K562 (cell line): Measurements from ENCODE around the gene GUF1. TPM values are rescaled to one million over a fixed set of nuclear protein-coding genes. Genes with fewer than 3 reads are reported as not detected.

Source experiments
- ATAC-seq: fragments of 200-7000 bp; cut with Tn5 transposase; 3 replicates; pipeline ENCODE4 v1.9.1; 2020; ENCODE audit warnings: moderate library complexity
- BruUV-seq: library from RNA; stranded (reverse); fragments of 400-500 nt; replicated peaks from 2 replicates; lab custom pipeline; 2021; lab: Mats Ljungman, UMichigan
- CTCF ChIA-PET: fragments of 300-600 bp; formaldehyde crosslinking; extraction: SDS; loops from one replicate; lab custom pipeline; 2021; ENCODE audit warnings: low intra/inter-chr PET ratio; lab: Yijun Ruan, JAX
- POLR2A ChIA-PET: fragments of 300-600, 350-650 bp; sonication (Branson Sonifier 250); formaldehyde crosslinking; extraction: SDS; loops from one replicate; lab custom pipeline; 2021; ENCODE audit warnings: antibody characterized with exemption, inconsistent platforms; lab: Yijun Ruan, JAX
- DNase-seq, 4 experiments: peaks; one replicate each; pipeline versions ENCODE4 v3.0.0 to v3.0.0-alpha.2; 2011 to 2018; ENCODE audit warnings: low spot score in 3 of 4, mixed read lengths in 3 of 4; ENCODE audit errors: extremely low read depth in 1 of 4
- FAIRE-seq: peaks from 2 replicates; lab custom pipeline; 2011; peaks lifted over from hg19 to GRCh38; lab: Jason Lieb, UNC
- H2AFZ ChIP-seq: 2 replicates; pipeline ENCODE4 v1.6.0; 2011; ENCODE audit warnings: low read depth, low read length, control low read depth, inconsistent platforms
- H3K27ac ChIP-seq: fragments of 200-600 bp; 3 replicates; pipeline ENCODE4 v1.8.0; 2011; ENCODE audit warnings: low read depth, mild to moderate bottlenecking, control low read depth, inconsistent platforms, low read length, moderate library complexity, mixed read lengths; ENCODE audit errors: extremely low read depth
- H3K27me3 ChIP-seq, 2 experiments: fragments of 300-600 bp in 1 of 2; 2 replicates in 1 of 2; 3 replicates in 1 of 2; pipeline versions ENCODE4 v1.6.0 to v1.8.0; 2011; ENCODE audit warnings: inconsistent platforms in 2 of 2, low read length in 2 of 2, mild to moderate bottlenecking in 1 of 2, mixed read lengths in 1 of 2, moderate library complexity in 1 of 2; ENCODE audit not compliant: control insufficient read depth in 2 of 2, insufficient read depth in 2 of 2
- H3K36me3 ChIP-seq: fragments of 300-600 bp; 3 replicates; pipeline ENCODE4 v1.8.0; 2011; ENCODE audit warnings: mild to moderate bottlenecking, low read length, inconsistent platforms; ENCODE audit not compliant: control insufficient read depth, insufficient read depth
- H3K4me1 ChIP-seq, 2 experiments: fragments of 200-600 bp in 1 of 2; replicated peaks in 1 of 2; 2 replicates in 1 of 2; 3 replicates in 1 of 2; pipeline versions ENCODE4 v1.5.1 to v1.8.0; 2011; ENCODE audit warnings: inconsistent platforms in 2 of 2, low read length in 2 of 2, mild to moderate bottlenecking in 1 of 2, mixed read lengths in 1 of 2, moderate library complexity in 1 of 2; ENCODE audit not compliant: control insufficient read depth in 2 of 2, insufficient read depth in 2 of 2
- H3K4me2 ChIP-seq: 2 replicates; pipeline ENCODE4 v1.6.1; 2011; ENCODE audit warnings: low read length, control low read depth, inconsistent platforms, mixed read lengths; ENCODE audit not compliant: insufficient read depth
- H3K4me3 ChIP-seq: fragments of 200-600 bp; sonication (generic), shearing (Covaris generic); 2 replicates; pipeline ENCODE4 v1.5.1; 2016; ENCODE audit warnings: control low read depth, inconsistent platforms
- H3K79me2 ChIP-seq: fragments of 200-600 bp; 3 replicates; pipeline ENCODE4 v1.8.0; 2011; ENCODE audit warnings: low read length, inconsistent platforms; ENCODE audit not compliant: control insufficient read depth, insufficient read depth
- H3K9ac ChIP-seq, 2 experiments: 2 replicates each; pipeline versions ENCODE4 v1.6.0 to v1.6.1; 2011; ENCODE audit warnings: low read depth in 2 of 2, low read length in 2 of 2, control low read depth in 1 of 2, inconsistent platforms in 1 of 2, mild to moderate bottlenecking in 1 of 2, mixed read lengths in 1 of 2; ENCODE audit not compliant: insufficient read depth in 1 of 2
- H3K9me1 ChIP-seq: one replicate; pipeline ENCODE4 v1.6.0; 2011; ENCODE audit warnings: inconsistent platforms, mild to moderate bottlenecking, low read length, moderate library complexity; ENCODE audit not compliant: control insufficient read depth, insufficient read depth
- H3K9me3 ChIP-seq: replicated peaks from 2 replicates; pipeline ENCODE4 v1.5.1; 2011; ENCODE audit warnings: low read depth, low read length, inconsistent platforms; ENCODE audit not compliant: control insufficient read depth, insufficient read depth
- H4K20me1 ChIP-seq: replicated peaks from 2 replicates; pipeline ENCODE4 v1.6.1; 2011; ENCODE audit warnings: low read length, inconsistent platforms, mixed read lengths; ENCODE audit not compliant: control insufficient read depth, insufficient read depth
- ETS1 ChIP-seq: conservative IDR thresholded peaks from 2 replicates; pipeline ENCODE4 v1.6.1; 2011; ENCODE audit warnings: low read depth, mild to moderate bottlenecking, low read length; ENCODE audit not compliant: control insufficient read depth
- KLF10 ChIP-seq: fragments of 250-450 bp; sonication (Bioruptor Pico); IDR thresholded peaks from 2 replicates; pipeline ENCODE4 v1.6.1; 2021; ENCODE audit warnings: matching md5 sums
- MGA ChIP-seq: fragments of 450-650 bp; IDR thresholded peaks from 2 replicates; pipeline ENCODE4 v1.6.1; 2016; ENCODE audit warnings: mild to moderate bottlenecking, moderate library complexity
- STAG1 ChIP-seq: sonication (generic); formaldehyde crosslinking; IDR thresholded peaks from 2 replicates; pipeline ENCODE4 v1.5.0; 2020; ENCODE audit warnings: missing genetic modification reagents, borderline replicate concordance
- TAF9B ChIP-seq: fragments of 450-650 bp; IDR thresholded peaks from 2 replicates; pipeline ENCODE4 v1.6.1; 2018; ENCODE audit warnings: mild to moderate bottlenecking; ENCODE audit not compliant: partially characterized antibody
- ZNF583 ChIP-seq: fragments of 250-450 bp; sonication (Bioruptor Pico); IDR thresholded peaks from 2 replicates; pipeline ENCODE4 v1.4.0; 2020
- WGBS: fragments of 100-300 bp; shearing (Covaris generic); methylation state at CpG from one replicate; pipeline ENCODE4 v1.1.6; 2016; ENCODE audit warnings: low coverage, mixed read lengths; ENCODE audit not compliant: insufficient coverage; ENCODE audit errors: missing lambda C conversion rate; 5-methylcytosine and 5-hydroxymethylcytosine counted together
- in situ Hi-C: fragments of 300-500 bp; cut with MboI; formaldehyde crosslinking; loops from 4 replicates; pipeline ENCODE4 v1.15.0; 2018; ENCODE audit warnings: inconsistent platforms, mixed read lengths
- intact Hi-C: fragments of 100-400 bp; cut with micrococcal nuclease; formaldehyde crosslinking; loops from 2 replicates; pipeline ENCODE4 v1.14.2; 2022
- polyA plus RNA-seq, 8 experiments: library from polyadenylated mRNA; depleted of rRNA in 4 of 8; stranded (reverse) in 5 of 8; unstranded in 3 of 8; fragments of >200 nt; fragmentation: Nextera tagmentation in 2 of 8; fragmentation: Illumina TruSeq in 1 of 8; extraction: Ambion mirVana in 2 of 8; extraction: Trizol in 1 of 8; gene quantifications; 2 replicates each; pipeline versions ENCODE4 v1.2.1 to v1.2.3, GENCODE V29; 2011 to 2014; ENCODE audit warnings: inconsistent platforms in 1 of 8, missing spikeins in 1 of 8
- total RNA-seq, 7 experiments: library from RNA; depleted of rRNA in 6 of 7; stranded (reverse); fragments of >200 nt in 6 of 7; fragmentation: Illumina TruSeq in 2 of 7; extraction: Trizol in 2 of 7; gene quantifications; 2 replicates each; pipeline versions ENCODE4 v1.2.1 to v1.2.3, GENCODE V29; 2011 to 2021; ENCODE audit warnings: low replicate concordance in 1 of 7

Gene GUF1
- total and polyA plus RNA-seq, 9 of the 15 experiments (the other 6 are each of a cell fraction or from before 2014, with no cell fraction given) = 8.1 to 47.5 (median 25.0) TPM

- H3K27ac ChIP-seq = no peak overlapping the region
- H3K9me1 ChIP-seq = no peaks in the 10 kb centered on the region
- no peaks in the 10 kb centered on the region for H4K20me1 ChIP-seq
- H3K9ac ChIP-seq = no peak overlapping the region
- DNase-seq (no peak), FAIRE-seq (no peak), ATAC-seq (no peak)
- no peak overlapping the region for H3K4me2 ChIP-seq
- ChIA-PET POLR2A (interaction anchor here (0.6 to 1.0 kb wide), 3 partner anchors 10 to 14 kb away, joined by 3 read pairs; partner anchors contain the start of gene GUF1), CTCF (no interaction called here)
- peaks cover 0 to 5% of the 10 kb centered on the region in 2 experiments; a peak in 1 of 5 replicates for H3K4me1 ChIP-seq
- H3K9me3 ChIP-seq = no peaks in the 10 kb centered on the region
- no peak overlapping the region for H3K4me3 ChIP-seq
- intact Hi-C loops (no loop called here), in situ Hi-C loops (no loop called here)
- BruUV-seq = no TSS peak
- no peaks in the 10 kb centered on the region for H3K27me3 ChIP-seq
- no peaks in the 10 kb centered on the region for H3K79me2 ChIP-seq
- 0% methylated on average over 2 of the region's 2 CpGs for whole genome bisulfite sequencing
- H2AFZ ChIP-seq = no peak overlapping the region
- no peaks in the 10 kb centered on the region for H3K36me3 ChIP-seq
- TF ChIP-seq MGA (no peak), STAG1 (CRISPR knock-in tag) (no peak), KLF10 (CRISPR knock-in tag) (no peak), TAF9B (no peak), ZNF583 (no peak), ETS1 (no peak)
These were observed 9.7 kb upstream of the GUF1 start for GRCh38 chr4:44668526-44668925.
